H1 (cell line): ENCODE measurements around the gene MYO16. TPM values are rescaled to one million over a fixed set of nuclear protein-coding genes. Genes with fewer than 3 reads are reported as not detected.

Experiments used
- BACH1 ChIP-seq: IDR thresholded peaks from 2 replicates; pipeline ENCODE4 v1.6.1; 2012; ENCODE audit warnings: low read length, improper control_type of control experiment
- BCL11A ChIP-seq, 2 experiments: IDR thresholded peaks; one replicate each; pipeline ENCODE4 v1.6.1; 2011; ENCODE audit warnings: low read depth in 2 of 2, low read length in 2 of 2, mild to moderate bottlenecking in 2 of 2
- CHD7 ChIP-seq: fragments of 300-600 bp; sonication (generic); IDR thresholded peaks from 2 replicates; pipeline ENCODE4 v1.7.1; 2012; ENCODE audit warnings: low read length, moderate library complexity, mild to moderate bottlenecking, inconsistent platforms; ENCODE audit not compliant: insufficient replicate concordance
- CTCF ChIP-seq, 3 experiments: IDR thresholded peaks; 1 replicate in 2 of 3; 2 replicates in 1 of 3; pipeline versions ENCODE4 v1.5.1 to v1.6.1; 2011; ENCODE audit warnings: low read length in 3 of 3, mild to moderate bottlenecking in 3 of 3, inconsistent platforms in 2 of 3, low read depth in 1 of 3, moderate library complexity in 1 of 3; ENCODE audit not compliant: insufficient read depth in 1 of 3; ENCODE audit errors: control extremely low read depth in 1 of 3
- EGR1 ChIP-seq: IDR thresholded peaks from 2 replicates; pipeline ENCODE4 v1.6.1; 2011; ENCODE audit warnings: low read depth, low read length, borderline replicate concordance
- ZNF274 ChIP-seq: IDR thresholded peaks from 2 replicates; pipeline ENCODE4 v1.7.0; 2012; ENCODE audit warnings: low read length, borderline replicate concordance; ENCODE audit errors: extremely low read depth
- polyA plus RNA-seq, 7 experiments: library from polyadenylated mRNA; depleted of rRNA in 3 of 7; stranded (reverse) in 5 of 7; unstranded in 2 of 7; fragments of >200 nt in 5 of 7; fragments of 200-250 nt in 2 of 7; gene quantifications; 1 replicate in 5 of 7; 2 replicates in 1 of 7; 4 replicates in 1 of 7; pipeline versions ENCODE4 v1.2.1 to v1.2.3, GENCODE V29; 2011 to 2013; ENCODE audit warnings: missing spikeins in 2 of 7, mixed read lengths in 2 of 7
- total RNA-seq: library from RNA; stranded (reverse); fragmentation: NEBNext Ultra II Directional; extraction: Animal tissue kit (Norgen Biotek cat#: 25700); gene quantifications from 2 replicates; pipeline ENCODE4 v1.2.1, GENCODE V29; 2021

The MYO16 gene
- total and polyA plus RNA-seq, 2 of the 8 experiments (the other 6 are each of a cell fraction or from before 2014, with no cell fraction given): 0.02 to 0.22 TPM

GRCh38 chr13:109136873-109137272 lies 507.5 kb downstream of the MYO16 start (continued):
- TF ChIP-seq CHD7 (no peak), CTCF (IDR thresholded peaks at IDR 0.05; ENCODE audit: control extremely low read depth in 1 of 3, insufficient read depth in 1 of 3, low read depth in 1 of 3, low read length in 3 of 3) (no peak), ZNF274 (no peak), BACH1 (no peak), BCL11A (IDR thresholded peaks at IDR 0.05; ENCODE audit: low read depth in 2 of 2, low read length in 2 of 2) (no peak), EGR1 (no peak)
- TF ChIP-seq, all 59 proteins: peak for 0
